GM12878 (cell line): ENCODE data around the gene SH2D2A. TPM values are rescaled to one million over a fixed set of nuclear protein-coding genes. Genes with fewer than 3 reads are reported as not detected.

Experiments
- ATAC-seq: fragments of 200-7000 bp; cut with Tn5 transposase; 3 replicates; pipeline ENCODE4 v1.9.1; 2020; ENCODE audit warnings: mild to moderate bottlenecking, moderate library complexity
- BruUV-seq: library from RNA; stranded (reverse); fragments of 400-500 nt; replicated peaks from 2 replicates; lab custom pipeline; 2021; lab: Mats Ljungman, UMichigan
- CTCF ChIA-PET: fragments of 300-600 bp; sonication (Branson Sonifier 250); formaldehyde crosslinking; extraction: SDS; loops from one replicate; lab custom pipeline; 2021; ENCODE audit warnings: inconsistent platforms; lab: Yijun Ruan, JAX
- POLR2A ChIA-PET: fragments of 350-600 bp; formaldehyde crosslinking; extraction: SDS; loops from one replicate; lab custom pipeline; 2021; ENCODE audit warnings: inconsistent platforms; lab: Charles Lee
- RAD21 ChIA-PET: fragments of 300-600 bp; sonication (Branson Sonifier 250); formaldehyde crosslinking; loops from one replicate; lab custom pipeline; 2023; ENCODE audit warnings: antibody characterized with exemption; ENCODE audit not compliant: unreplicated experiment; lab: Charles Lee
- SMC1A ChIA-PET: fragments of 300-600 bp; sonication (Branson Sonifier 250); formaldehyde crosslinking; loops from one replicate; lab custom pipeline; 2023; ENCODE audit not compliant: unreplicated experiment, uncharacterized antibody; lab: Charles Lee
- DNase-seq: peaks from one replicate; pipeline ENCODE4 v3.0.0-alpha.2; 2011; ENCODE audit warnings: low read depth, low spot score
- FAIRE-seq: peaks from 3 replicates; lab custom pipeline; 2011; peaks lifted over from hg19 to GRCh38; lab: Jason Lieb, UNC
- H2AFZ ChIP-seq: 2 replicates; pipeline ENCODE4 v1.6.0; 2011; ENCODE audit warnings: low read depth, low read length, control low read depth; ENCODE audit not compliant: control insufficient read depth
- H3K27ac ChIP-seq: 2 replicates; pipeline ENCODE4 v1.5.1; 2011; ENCODE audit warnings: control low read depth; ENCODE audit not compliant: control insufficient read depth, insufficient read depth
- H3K27me3 ChIP-seq, 2 experiments: replicated peaks in 1 of 2; 2 replicates each; pipeline versions ENCODE4 v1.6.0 to v1.6.1; 2011; ENCODE audit warnings: low read length in 1 of 2; ENCODE audit not compliant: control insufficient read depth in 2 of 2, insufficient read depth in 2 of 2
- H3K36me3 ChIP-seq, 2 experiments: 2 replicates each; pipeline ENCODE4 v1.5.1; 2011; ENCODE audit warnings: low read length in 1 of 2; ENCODE audit not compliant: control insufficient read depth in 2 of 2, insufficient read depth in 2 of 2
- H3K4me1 ChIP-seq: 2 replicates; pipeline ENCODE4 v1.6.1; 2011; ENCODE audit warnings: mild to moderate bottlenecking, low read length, moderate library complexity, mixed read lengths; ENCODE audit not compliant: control insufficient read depth, insufficient read depth
- H3K4me2 ChIP-seq: 2 replicates; pipeline ENCODE4 v1.6.0; 2011; ENCODE audit warnings: control low read depth; ENCODE audit not compliant: control insufficient read depth, insufficient read depth
- H3K4me3 ChIP-seq: fragments of 200-600 bp; sonication (generic); 2 replicates; pipeline ENCODE4 v1.5.1; 2016
- H3K79me2 ChIP-seq: 2 replicates; pipeline ENCODE4 v1.6.0; 2011; ENCODE audit warnings: low read length; ENCODE audit not compliant: control insufficient read depth, insufficient read depth
- H3K9ac ChIP-seq: 2 replicates; pipeline ENCODE4 v1.8.0; 2011; ENCODE audit warnings: low read length, control low read depth, mixed read lengths; ENCODE audit not compliant: control insufficient read depth, insufficient read depth
- H3K9me3 ChIP-seq: replicated peaks from 3 replicates; pipeline ENCODE4 v1.5.1; 2011; ENCODE audit warnings: mild to moderate bottlenecking, low read length; ENCODE audit not compliant: control insufficient read depth, insufficient read depth
- H4K20me1 ChIP-seq: 2 replicates; pipeline ENCODE4 v1.6.0; 2011; ENCODE audit not compliant: control insufficient read depth, insufficient read depth
- BCL11A ChIP-seq: IDR thresholded peaks from 2 replicates; pipeline ENCODE4 v1.6.1; 2011; ENCODE audit warnings: low read depth, low read length
- CEBPB ChIP-seq, 2 experiments: fragments of 150-350 bp in 1 of 2; IDR thresholded peaks; 2 replicates each; pipeline ENCODE4 v1.6.1; 2012 to 2014; ENCODE audit warnings: low read depth in 2 of 2, low read length in 2 of 2, borderline replicate concordance in 1 of 2, inconsistent platforms in 1 of 2
- ETV6 ChIP-seq, 2 experiments: fragments of 450-650 bp in 1 of 2; IDR thresholded peaks in 1 of 2; conservative IDR thresholded peaks in 1 of 2; 2 replicates each; pipeline ENCODE4 v1.6.1; 2014; ENCODE audit warnings: antibody characterized with exemption in 1 of 2, borderline replicate concordance in 1 of 2, low read depth in 1 of 2, mild to moderate bottlenecking in 1 of 2, moderate library complexity in 1 of 2
- GABPA ChIP-seq: IDR thresholded peaks from 2 replicates; pipeline ENCODE4 v1.6.1; 2014; ENCODE audit warnings: antibody characterized with exemption, low read depth, mild to moderate bottlenecking, inconsistent platforms
- KDM1A ChIP-seq: fragments of 200-600 bp; sonication (generic); IDR thresholded peaks from 2 replicates; pipeline ENCODE4 v1.6.1; 2016; ENCODE audit warnings: borderline replicate concordance
- SUZ12 ChIP-seq: fragments of 200-600 bp; sonication (generic); IDR thresholded peaks from one replicate; pipeline ENCODE4 v1.6.1; 2018; ENCODE audit warnings: antibody characterized with exemption, mild to moderate bottlenecking; ENCODE audit not compliant: unreplicated experiment
- WGBS: methylation state at CpG from one replicate; pipeline ENCODE4 v1.1.6; 2016; ENCODE audit warnings: low lambda C conversion rate; ENCODE audit not compliant: insufficient replicate concordance, insufficient coverage; ENCODE audit errors: missing lambda C conversion rate; 5-methylcytosine and 5-hydroxymethylcytosine counted together
- in situ Hi-C: fragments of 300-500 bp; cut with MboI; formaldehyde crosslinking; loops from 9 replicates; pipeline ENCODE4 v1.14.3; 2018; ENCODE audit warnings: mixed read lengths
- intact Hi-C: fragments of 100-400 bp; cut with micrococcal nuclease; formaldehyde crosslinking; loops from one replicate; pipeline ENCODE4 v1.14.2; 2022; ENCODE audit not compliant: unreplicated experiment
- polyA plus RNA-seq, 11 experiments: library from polyadenylated mRNA; depleted of rRNA in 4 of 11; unstranded in 6 of 11; stranded (reverse) in 5 of 11; fragments of >200 nt; fragmentation: Nextera tagmentation in 4 of 11; fragmentation: Illumina TruSeq in 1 of 11; extraction: Ambion mirVana in 4 of 11; extraction: Trizol in 1 of 11; gene quantifications; 1 replicate in 1 of 11; 2 replicates in 10 of 11; pipeline versions ENCODE4 v1.2.1 to v1.2.3, GENCODE V29; 2011 to 2016; ENCODE audit warnings: inconsistent platforms in 2 of 11, missing spikeins in 2 of 11, low read depth in 1 of 11
- total RNA-seq, 4 experiments: library from RNA; depleted of rRNA in 3 of 4; stranded (reverse); fragments of >200 nt in 3 of 4; fragmentation: Illumina TruSeq in 1 of 4; extraction: Trizol in 1 of 4; gene quantifications; 2 replicates each; pipeline versions ENCODE4 v1.2.1 to v1.2.3, GENCODE V29; 2013 to 2021
- TF ChIP-seq, protein P1 (sequence below): fragments of 450-650 bp; IDR thresholded peaks from 2 replicates; pipeline ENCODE4 v1.6.1; 2017; ENCODE audit warnings: mild to moderate bottlenecking
- TF ChIP-seq, protein P2 (sequence below): fragments of 450-650 bp; IDR thresholded peaks from 2 replicates; pipeline ENCODE4 v1.6.1; 2017; ENCODE audit warnings: mild to moderate bottlenecking, low read depth, inconsistent platforms; ENCODE audit not compliant: poor library complexity, severe bottlenecking
- TF ChIP-seq, protein P3 (sequence below): fragments of 450-650 bp; formaldehyde crosslinking; IDR thresholded peaks from 2 replicates; pipeline ENCODE4 v1.4.0; 2022; ENCODE audit warnings: mild to moderate bottlenecking, moderate library complexity
- TF ChIP-seq, protein P4 (sequence below): IDR thresholded peaks from 2 replicates; pipeline ENCODE4 v1.6.1; 2012; ENCODE audit warnings: mild to moderate bottlenecking, low read depth, low read length

SH2D2A gene
- total and polyA plus RNA-seq, 10 of the 15 experiments (the other 5 are each of a cell fraction or from before 2014, with no cell fraction given) = 0.72 to 15.9 (median 7.0) TPM

DNA sequence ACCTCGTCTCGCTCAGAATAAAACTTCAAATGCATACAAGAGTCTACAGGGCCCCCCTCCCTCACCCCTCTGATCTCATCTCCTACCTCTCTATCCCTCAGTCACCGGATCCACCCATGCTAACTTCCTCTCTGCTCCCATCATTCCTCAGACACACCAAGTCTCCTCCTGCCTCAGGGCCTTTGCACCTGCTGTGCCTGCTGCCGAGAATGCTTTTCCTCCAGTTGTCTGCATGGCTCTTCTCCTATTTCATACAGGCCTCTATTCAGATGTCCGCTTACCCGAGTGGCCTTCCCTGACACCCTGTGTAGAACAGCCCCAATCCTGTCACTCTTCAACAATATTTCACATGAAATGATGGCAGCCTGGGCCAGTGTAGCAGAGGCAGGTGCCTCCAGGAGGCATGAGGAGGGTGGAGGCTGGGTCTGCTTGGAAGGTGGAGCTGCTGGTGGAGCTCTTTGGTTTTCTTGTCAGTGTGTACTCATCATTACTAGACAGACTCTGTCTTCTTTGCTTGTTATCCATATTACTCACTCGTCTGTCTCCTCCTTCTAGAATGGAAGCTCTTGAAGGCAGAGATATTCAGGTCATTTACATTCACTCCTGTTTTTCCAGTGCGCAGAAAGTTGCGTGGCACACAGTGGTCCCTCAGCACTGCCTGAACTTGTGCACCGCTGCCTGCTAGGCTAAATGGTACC is 4.2 kb downstream of the SH2D2A start:
- H3K36me3 ChIP-seq = no peaks in the 10 kb centered on the region; a peak in 1 of 4 replicates
- no peak overlapping the region for H3K9ac ChIP-seq
- SMC1A ChIA-PET = interaction anchor here (0.8 to 1.3 kb wide), 2 partner anchors 10 to 16 kb away, joined by 3 read pairs; no protein-coding TSS in a partner anchor
- H3K4me3 ChIP-seq = no peak overlapping the region
- ATAC-seq (no peak), DNase-seq (no peak), FAIRE-seq (no peak)
- no peak overlapping the region for H3K27ac ChIP-seq
- no TSS peak for BruUV-seq
- TF ChIP-seq ETV6 (conservative IDR thresholded peaks at IDR 0.05 in 1 of 2, IDR thresholded peaks at IDR 0.05 in 1 of 2; ENCODE audit: borderline replicate concordance in 1 of 2, low read depth in 1 of 2) (no peak), BCL11A (no peak), KDM1A (no peak), GABPA (no peak), SUZ12 (no peak), CEBPB (IDR thresholded peaks at IDR 0.05; ENCODE audit: borderline replicate concordance in 1 of 2, low read depth in 2 of 2, low read length in 2 of 2) (no peak)
- TF ChIP-seq, protein P1, sequence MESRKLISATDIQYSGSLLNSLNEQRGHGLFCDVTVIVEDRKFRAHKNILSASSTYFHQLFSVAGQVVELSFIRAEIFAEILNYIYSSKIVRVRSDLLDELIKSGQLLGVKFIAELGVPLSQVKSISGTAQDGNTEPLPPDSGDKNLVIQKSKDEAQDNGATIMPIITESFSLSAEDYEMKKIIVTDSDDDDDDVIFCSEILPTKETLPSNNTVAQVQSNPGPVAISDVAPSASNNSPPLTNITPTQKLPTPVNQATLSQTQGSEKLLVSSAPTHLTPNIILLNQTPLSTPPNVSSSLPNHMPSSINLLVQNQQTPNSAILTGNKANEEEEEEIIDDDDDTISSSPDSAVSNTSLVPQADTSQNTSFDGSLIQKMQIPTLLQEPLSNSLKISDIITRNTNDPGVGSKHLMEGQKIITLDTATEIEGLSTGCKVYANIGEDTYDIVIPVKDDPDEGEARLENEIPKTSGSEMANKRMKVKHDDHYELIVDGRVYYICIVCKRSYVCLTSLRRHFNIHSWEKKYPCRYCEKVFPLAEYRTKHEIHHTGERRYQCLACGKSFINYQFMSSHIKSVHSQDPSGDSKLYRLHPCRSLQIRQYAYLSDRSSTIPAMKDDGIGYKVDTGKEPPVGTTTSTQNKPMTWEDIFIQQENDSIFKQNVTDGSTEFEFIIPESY = no peak
- TF ChIP-seq, protein P2, sequence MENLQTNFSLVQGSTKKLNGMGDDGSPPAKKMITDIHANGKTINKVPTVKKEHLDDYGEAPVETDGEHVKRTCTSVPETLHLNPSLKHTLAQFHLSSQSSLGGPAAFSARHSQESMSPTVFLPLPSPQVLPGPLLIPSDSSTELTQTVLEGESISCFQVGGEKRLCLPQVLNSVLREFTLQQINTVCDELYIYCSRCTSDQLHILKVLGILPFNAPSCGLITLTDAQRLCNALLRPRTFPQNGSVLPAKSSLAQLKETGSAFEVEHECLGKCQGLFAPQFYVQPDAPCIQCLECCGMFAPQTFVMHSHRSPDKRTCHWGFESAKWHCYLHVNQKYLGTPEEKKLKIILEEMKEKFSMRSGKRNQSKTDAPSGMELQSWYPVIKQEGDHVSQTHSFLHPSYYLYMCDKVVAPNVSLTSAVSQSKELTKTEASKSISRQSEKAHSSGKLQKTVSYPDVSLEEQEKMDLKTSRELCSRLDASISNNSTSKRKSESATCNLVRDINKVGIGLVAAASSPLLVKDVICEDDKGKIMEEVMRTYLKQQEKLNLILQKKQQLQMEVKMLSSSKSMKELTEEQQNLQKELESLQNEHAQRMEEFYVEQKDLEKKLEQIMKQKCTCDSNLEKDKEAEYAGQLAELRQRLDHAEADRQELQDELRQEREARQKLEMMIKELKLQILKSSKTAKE = no peak
- TF ChIP-seq, protein P3, sequence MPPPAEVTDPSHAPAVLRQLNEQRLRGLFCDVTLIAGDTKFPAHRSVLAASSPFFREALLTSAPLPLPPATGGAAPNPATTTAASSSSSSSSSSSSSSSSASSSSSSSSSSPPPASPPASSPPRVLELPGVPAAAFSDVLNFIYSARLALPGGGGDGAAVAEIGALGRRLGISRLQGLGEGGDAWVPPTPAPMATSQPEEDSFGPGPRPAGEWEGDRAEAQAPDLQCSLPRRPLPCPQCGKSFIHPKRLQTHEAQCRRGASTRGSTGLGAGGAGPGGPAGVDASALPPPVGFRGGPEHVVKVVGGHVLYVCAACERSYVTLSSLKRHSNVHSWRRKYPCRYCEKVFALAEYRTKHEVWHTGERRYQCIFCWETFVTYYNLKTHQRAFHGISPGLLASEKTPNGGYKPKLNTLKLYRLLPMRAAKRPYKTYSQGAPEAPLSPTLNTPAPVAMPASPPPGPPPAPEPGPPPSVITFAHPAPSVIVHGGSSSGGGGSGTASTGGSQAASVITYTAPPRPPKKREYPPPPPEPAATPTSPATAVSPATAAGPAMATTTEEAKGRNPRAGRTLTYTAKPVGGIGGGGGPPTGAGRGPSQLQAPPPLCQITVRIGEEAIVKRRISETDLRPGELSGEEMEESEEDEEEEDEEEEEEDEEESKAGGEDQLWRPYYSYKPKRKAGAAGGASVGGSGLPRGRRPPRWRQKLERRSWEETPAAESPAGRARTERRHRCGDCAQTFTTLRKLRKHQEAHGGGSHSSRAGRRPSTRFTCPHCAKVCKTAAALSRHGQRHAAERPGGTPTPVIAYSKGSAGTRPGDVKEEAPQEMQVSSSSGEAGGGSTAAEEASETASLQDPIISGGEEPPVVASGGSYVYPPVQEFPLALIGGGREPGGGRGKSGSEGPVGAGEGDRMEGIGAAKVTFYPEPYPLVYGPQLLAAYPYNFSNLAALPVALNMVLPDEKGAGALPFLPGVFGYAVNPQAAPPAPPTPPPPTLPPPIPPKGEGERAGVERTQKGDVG (CRISPR knock-in tag) = no peak
- TF ChIP-seq, protein P4, sequence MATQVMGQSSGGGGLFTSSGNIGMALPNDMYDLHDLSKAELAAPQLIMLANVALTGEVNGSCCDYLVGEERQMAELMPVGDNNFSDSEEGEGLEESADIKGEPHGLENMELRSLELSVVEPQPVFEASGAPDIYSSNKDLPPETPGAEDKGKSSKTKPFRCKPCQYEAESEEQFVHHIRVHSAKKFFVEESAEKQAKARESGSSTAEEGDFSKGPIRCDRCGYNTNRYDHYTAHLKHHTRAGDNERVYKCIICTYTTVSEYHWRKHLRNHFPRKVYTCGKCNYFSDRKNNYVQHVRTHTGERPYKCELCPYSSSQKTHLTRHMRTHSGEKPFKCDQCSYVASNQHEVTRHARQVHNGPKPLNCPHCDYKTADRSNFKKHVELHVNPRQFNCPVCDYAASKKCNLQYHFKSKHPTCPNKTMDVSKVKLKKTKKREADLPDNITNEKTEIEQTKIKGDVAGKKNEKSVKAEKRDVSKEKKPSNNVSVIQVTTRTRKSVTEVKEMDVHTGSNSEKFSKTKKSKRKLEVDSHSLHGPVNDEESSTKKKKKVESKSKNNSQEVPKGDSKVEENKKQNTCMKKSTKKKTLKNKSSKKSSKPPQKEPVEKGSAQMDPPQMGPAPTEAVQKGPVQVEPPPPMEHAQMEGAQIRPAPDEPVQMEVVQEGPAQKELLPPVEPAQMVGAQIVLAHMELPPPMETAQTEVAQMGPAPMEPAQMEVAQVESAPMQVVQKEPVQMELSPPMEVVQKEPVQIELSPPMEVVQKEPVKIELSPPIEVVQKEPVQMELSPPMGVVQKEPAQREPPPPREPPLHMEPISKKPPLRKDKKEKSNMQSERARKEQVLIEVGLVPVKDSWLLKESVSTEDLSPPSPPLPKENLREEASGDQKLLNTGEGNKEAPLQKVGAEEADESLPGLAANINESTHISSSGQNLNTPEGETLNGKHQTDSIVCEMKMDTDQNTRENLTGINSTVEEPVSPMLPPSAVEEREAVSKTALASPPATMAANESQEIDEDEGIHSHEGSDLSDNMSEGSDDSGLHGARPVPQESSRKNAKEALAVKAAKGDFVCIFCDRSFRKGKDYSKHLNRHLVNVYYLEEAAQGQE = no peak
- no peaks in the 10 kb centered on the region for H3K27me3 ChIP-seq
- H2AFZ ChIP-seq = no peak overlapping the region
- no peaks in the 10 kb centered on the region for H3K9me3 ChIP-seq
- H3K79me2 ChIP-seq = no peaks in the 10 kb centered on the region
- H4K20me1 ChIP-seq = no peaks in the 10 kb centered on the region
- POLR2A ChIA-PET = interaction anchor here (1.3 to 1.4 kb wide), 2 partner anchors 44 to 47 kb away, joined by 3 read pairs; no protein-coding TSS in a partner anchor
- WGBS = 99% methylated on average over 10 of the region's 10 CpGs
- RAD21 ChIA-PET = no interaction called here
- intact Hi-C loops = no loop called here
- no peak overlapping the region for H3K4me2 ChIP-seq
- in situ Hi-C loops = no loop called here
- H3K4me1 ChIP-seq = peaks cover 27% of the 10 kb centered on the region
- CTCF ChIA-PET = interaction anchor here (0.9 to 8.5 kb wide), 8 partner anchors 9 to 124 kb away, joined by 3 to 60 read pairs (median 12); partner anchors contain the start of genes INSRR and NTRK1
